HT-29 (cell line): ENCODE results near the gene MCRIP2. TPM values are rescaled to one million over a fixed set of nuclear protein-coding genes. Genes with fewer than 3 reads are reported as not detected.

Experiments used
- DNase-seq: peaks from one replicate; pipeline ENCODE4 v3.0.0-alpha.2; 2015; ENCODE audit warnings: low spot score
- total RNA-seq: library from RNA; depleted of rRNA; stranded (reverse); fragments of >200 nt; shearing (Covaris generic); gene quantifications from 2 replicates; pipeline ENCODE4 v1.2.3, GENCODE V29; 2014

MCRIP2 gene
- total RNA-seq, 1 experiment from 2014 or later, result 198 TPM

DNA sequence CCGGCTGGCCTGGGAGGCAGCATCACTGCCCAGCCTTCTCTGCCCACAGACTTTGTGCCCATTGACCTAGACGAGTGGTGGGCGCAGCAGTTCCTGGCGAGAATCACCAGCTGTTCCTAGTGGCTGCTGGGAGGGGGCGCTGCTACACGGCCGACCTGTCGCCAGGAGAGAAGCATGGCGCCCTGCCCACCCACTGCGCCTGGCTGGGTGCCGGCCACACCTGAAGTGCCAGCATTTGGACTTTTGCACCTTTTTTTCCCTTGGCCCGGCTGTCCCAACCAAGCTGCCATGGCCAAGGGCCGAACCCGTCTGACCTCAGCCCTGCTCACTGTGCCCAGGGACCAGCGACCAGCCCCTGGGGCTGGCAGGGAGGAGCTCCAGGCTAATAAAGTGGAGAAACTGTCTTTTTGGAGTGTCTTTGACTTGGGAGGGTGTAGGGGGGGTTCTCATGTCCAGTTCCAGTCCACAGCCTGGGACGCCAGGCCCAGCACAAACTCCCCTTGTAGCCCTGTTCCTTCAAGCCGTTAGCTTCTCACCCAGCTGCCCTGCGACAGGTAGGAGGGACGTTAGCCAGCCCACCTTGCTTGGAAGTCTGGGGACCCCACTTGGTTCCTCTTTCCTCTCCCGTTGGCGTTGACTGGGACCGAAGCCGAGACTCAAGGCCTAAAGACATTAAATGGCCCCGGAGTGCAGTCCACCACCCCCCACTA lies 6.6 kb downstream of the MCRIP2 start:
- peak; percentile 75 for DNase-seq

DNA sequence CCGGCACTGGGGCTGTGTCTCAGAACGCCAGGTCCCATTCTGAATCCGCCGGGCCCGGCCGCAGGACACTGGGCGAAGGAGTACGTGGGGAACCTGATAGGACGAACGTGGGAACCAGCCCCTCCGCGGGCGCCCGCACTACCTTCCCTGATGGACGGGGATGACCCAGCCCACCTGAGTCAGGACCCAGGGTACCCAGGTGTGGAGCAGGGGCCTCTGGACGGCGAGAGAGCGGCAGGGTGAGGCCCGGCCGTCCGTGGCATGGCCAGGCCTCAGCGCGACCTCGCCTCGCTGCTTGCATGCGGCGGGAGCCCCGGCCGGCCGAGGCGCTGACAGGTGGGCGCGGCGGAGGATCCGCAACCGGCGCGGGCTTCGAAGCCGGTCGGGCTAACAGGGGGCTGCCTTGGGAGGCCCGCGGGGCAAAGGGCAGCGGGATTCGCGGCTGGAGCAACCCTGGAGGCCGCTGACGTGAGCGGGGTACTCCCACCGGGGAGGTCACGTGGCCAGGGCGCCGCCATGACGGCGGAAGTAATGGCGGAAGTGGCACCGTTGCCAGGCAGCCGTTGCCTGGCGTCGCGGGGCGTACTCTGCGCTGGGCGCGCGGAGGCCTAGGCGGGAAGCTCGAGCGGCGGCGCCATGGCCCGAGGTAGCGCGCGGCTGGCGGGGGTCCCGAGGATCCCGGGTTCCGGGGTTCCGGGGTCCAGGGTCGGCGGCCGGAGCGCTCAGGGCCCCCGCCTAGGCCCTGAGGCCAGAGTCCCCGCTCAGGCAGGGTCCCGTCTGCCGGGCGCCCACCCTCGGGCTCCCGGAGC lies 7.4 kb downstream of the MCRIP2 start, which contains the start of gene WDR90:
Gene WDR90 (plus strand): TSS at position 585 of the 809 bp plus-strand sequence. CDS start 52 bp downstream, at position 637.
- DNase-seq, result peak; percentile 91

DNA sequence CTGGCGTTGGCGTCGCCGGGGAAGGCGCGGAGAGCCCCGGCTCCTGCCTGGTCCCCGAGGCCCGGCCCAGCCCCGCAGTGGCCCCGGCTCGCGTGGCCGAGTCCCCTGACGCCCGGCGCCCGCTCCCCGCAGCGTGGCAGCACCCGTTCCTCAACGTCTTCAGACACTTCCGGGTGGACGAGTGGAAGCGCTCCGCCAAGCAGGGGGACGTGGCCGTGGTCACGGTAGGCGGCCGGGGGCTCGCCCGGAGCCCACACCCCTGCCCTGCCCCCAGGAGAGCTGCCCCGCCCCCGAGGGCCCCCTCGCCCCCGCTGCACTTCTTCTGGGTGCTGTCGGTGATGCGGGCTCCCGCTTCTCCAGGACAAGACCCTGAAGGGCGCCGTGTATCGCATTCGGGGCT lies 8.0 kb downstream of the MCRIP2 start:
- DNase-seq, result peak; percentile 36

DNA sequence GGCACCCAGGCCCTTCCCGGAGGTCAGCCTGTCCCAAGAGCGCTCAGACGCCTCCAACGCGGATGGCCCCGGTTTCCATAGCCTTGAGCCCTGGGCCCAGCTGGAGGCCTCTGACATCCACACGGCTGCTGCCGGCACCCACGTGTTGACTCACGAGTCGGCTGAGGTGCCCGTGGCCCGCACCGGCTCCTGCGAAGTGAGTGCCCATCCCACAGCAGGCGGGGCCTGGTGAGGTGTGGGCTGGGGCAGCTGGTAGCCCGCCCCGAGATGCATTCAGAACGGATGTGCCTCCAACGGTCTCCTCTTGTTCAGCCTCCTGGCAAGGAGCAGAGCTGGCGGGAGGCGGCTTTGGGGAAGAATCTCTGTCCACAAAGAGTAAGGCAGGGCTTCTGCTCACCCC lies 10.2 kb downstream of the MCRIP2 start:
- no peak for DNase-seq

DNA sequence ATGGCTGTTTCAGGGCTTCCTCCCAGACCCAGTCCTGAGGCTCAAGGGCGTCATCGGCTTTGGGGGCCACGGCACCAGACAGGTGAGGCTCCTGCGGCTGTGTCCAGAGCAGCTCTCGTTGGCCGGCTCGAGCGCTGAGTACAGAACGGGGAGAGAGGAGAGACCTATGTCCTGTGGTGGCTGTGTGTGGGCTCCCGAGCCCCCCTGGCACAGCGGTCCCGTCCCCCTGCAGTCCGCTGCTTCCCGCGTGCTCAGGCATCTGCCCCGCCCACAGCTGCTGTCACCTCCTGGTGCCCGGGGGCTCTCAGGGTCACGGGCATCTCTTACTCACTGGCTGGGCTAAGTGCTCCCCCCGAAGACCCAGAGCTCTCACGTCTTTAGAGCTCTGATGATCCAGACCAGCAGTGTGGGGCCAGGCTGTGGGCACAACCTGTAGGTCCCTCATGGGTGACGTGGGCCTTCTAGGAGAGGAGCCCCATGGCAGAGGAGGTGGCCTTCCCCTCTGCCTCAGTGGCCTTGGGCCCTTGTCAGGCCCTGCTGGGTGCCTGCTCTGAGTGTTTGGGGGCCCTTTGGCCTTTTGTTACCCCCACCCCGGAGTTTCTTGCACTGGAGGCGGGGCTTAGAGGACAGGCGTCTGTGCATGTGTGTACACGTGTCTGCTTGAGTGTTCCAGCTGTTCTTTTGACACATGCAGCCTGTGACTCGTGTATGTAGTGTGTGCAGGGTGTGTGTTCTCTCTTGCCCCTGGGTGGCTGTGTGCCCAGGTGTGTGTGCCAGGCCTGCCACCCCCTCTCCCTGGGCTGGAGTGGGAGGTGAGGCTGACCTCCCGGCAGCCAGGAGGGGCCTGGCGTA lies 11.1 kb downstream of the MCRIP2 start:
- no peak for DNase-seq

DNA sequence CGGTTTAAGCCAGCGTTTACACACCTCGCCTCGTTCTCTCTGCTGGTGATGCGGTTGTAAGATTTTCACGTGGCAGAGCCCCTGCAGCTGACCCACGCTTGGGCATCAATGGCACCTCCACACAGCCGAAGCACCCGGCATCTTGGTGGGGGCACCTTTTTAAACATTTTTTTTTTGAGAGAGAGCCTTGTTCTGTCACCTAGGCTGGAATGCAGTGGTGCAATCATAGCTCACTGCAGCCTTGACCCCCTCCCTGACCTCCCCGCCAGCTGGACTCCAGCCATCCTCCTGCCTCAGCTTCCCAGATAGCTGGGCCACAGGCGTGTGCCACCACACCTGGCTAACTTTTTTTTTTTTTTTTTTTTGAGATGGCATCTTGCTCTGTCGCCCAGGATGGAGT lies 12.4 kb downstream of the MCRIP2 start:
- no peak for DNase-seq

DNA sequence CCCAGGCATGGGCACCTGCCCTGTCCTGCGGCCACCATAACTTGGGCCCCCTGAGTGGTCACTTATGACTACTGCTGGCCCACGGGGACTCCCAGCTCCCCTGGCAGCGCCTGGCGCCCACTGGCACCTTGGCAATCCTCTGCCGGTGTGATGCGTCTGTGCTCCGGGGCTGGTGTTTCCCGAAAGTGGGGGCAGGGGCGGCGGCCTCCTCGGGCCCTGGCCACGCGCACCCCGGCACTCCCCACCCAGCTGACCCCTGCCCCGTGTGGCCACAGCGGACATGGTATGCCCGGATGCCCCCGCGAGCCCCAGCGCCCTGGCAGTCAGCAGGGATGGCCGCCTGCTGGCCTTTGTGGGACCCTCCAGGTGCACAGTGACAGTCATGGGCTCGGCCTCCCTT lies 15.9 kb downstream of the MCRIP2 start:
- DNase-seq, result no peak

DNA sequence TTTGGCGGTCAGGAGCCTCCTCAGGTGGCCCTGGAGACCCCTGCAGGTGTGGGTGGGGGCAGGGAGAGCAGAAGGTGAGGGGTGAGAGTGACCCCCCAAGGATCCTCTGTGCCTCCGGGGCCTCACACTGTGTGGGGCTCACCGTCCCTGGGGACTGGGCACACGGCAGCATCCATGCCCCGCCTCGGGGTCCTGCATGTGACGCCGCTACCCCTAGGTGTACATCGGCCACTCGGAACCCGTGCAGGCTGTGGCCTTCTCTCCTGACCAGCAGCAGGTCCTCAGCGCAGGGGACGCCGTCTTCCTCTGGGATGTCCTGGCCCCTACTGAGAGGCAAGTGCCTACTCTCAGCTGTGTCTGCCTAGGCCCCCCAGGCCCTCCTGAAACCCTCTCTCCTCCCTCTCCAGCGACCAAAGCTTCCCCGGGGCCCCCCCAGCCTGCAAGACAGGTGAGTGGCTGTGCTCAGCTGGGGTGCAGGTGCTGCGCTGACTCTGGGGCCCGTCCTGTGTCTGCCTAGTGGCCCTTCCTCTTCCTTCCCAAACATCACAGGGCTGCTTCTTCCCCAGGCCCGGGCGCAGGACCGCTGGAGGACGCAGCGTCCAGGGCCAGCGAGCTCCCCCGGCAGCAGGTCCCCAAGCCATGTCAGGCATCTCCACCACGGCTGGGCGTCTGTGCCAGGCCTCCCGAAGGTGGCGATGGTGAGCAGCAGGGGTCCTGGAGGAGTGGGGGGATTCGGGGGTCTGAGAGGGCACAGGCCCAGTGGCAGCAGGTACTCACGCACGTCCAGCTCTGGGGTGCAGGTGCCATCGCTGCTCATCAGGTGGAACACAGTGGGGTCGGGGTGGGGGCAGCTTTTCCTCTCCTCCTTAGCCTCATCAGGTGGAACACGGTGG lies 17.3 kb downstream of the MCRIP2 start:
- no peak for DNase-seq

DNA sequence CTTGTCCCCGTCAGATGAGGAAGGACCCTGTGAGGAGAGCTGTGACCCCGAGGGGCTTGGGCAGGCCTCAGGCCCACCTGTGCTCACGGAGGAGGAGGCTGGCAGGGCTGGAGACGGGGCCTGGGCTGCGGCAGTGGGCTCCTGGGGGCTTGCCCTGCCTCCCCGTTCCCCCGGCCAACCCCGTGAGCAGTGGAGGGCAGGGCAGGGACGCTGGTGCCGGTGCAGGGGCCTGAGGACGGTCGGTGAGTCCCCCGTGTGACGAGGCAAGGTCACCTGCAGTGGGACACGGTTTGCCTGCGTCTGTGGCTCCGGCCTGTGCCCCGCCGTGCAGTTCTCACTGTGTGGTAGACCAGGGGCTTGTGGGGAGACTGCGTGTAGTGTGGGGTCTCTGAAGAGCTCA lies 18.0 kb downstream of the MCRIP2 start:
- no peak for DNase-seq

DNA sequence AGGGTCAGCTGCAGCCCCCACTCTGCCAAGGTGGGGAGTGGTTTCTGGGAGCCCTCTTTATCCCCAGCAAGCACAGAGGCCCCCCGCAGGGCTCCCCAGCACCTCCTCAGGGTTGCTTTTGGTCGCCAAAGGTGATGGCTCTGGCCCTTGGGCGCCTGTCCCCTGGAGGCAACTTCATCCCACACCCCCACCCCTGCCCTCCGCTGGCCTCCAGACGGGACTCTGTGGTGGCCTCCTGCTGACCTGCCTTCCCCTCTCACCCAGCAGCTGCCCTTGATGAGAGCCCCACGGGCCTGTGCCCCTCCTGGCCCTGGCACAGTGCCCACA lies 18.5 kb downstream of the MCRIP2 start:
- DNase-seq, result no peak

DNA sequence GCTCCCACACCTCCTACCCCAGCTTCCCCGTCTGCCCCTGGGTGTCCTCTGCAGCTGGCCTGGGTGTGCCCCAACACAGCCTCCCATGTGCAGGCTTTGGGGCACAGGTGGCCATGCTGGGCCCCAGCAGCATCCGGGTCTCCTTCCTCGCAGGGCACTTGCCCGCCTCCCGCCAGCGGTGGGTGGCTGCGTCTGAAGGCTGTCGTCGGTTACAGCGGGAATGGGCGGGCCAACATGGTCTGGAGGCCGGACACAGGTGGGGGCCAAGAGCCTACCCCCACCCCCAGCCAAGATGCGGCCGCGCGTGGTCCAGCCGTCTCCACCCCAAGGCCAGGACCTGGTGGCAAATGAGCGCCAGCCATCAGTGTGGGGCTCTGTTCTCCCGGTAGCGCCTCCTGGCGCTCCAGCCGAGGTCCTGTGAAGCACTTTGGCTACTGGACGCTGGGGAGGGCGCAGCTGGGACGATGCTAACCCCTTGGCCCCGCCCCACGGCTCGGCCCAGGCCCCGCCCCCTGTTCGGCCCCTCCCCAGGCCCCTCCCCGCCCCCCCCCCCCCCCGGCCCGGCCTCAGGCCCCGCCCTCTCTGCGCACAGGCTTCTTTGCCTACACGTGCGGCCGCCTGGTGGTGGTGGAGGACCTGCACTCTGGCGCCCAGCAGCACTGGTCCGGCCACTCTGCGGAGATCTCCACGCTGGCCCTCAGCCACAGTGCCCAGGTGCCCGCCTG lies 19.0 kb downstream of the MCRIP2 start:
- peak; percentile 91 for DNase-seq

DNA sequence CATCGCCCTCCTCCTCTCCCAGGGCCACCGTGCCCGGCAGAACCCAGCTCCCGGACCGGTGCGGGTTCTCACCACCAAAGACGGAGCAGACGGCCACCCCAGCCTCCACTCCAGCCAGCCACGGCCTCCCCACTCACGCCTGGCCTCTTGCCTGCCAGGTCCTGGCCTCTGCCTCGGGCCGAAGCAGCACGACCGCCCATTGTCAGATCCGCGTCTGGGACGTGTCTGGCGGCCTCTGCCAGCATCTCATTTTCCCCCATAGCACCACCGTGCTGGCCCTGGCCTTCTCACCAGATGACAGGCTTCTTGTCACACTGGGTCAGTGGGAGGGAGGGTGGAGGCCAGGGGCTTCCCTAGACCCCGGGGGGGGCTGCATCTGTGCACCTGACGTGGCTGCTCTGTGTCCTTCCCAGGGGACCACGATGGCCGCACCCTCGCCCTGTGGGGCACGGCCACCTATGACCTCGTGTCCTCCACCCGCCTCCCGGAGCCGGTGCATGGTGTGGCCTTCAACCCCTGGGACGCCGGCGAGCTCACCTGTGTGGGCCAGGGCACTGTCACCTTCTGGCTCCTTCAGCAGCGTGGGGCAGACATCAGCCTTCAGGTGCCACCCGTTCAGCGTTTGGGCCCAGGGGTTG lies 19.7 kb downstream of the MCRIP2 start:
- no peak for DNase-seq

DNA sequence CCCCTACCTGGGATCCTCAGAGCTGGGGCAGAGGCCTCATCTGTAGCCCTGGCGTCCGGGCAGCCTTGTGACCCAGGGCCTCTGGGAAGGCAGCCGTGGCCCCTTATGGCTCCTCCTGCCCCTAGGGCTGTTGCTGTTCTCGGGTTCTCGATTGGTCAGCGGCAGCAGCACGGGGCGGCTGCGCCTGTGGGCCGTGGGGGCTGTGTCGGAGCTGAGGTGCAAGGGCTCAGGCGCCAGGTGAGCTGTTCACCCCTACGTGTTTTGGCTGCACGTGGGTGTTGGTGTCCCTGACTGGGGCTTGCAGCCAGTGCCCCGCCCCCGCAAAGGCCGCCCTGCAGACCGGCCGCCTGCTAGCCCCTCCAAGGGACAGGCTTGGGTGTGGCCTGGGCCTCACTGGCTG lies 20.5 kb downstream of the MCRIP2 start:
- DNase-seq, result no peak

DNA sequence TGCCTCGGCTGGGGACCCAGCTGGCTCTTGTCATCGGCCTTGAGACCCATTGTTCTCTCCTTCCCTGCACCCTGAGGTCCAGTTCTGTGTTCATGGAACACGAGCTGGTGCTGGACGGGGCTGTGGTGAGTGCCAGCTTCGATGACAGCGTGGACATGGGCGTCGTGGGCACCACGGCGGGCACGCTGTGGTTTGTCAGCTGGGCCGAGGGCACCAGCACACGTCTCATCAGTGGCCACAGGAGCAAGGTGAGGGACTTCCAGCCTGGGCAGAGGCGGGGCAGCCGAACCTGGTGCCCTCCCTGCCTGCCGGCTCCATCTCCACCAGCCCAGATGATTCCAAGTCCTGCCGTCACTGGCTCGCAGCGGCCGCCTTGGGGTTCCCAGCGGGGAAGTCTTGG lies 21.0 kb downstream of the MCRIP2 start:
- no peak for DNase-seq

DNA sequence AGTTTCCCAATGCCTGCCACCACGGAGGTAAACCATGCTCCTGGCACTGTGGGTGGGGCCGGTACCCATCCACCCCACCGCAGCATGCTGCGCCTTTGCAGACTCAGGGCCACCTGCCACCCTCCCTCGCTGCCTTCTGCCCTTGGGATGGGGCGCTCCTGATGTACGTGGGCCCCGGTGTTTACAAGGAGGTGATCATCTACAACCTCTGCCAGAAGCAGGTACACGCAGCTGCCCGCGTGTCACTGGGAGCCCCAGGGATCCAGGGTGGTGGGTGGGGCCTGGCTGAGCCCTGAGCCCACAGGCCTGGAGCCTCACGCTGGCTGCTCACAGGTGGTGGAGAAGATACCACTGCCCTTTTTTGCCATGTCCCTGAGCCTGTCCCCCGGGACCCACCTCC lies 24.9 kb downstream of the MCRIP2 start:
- no peak for DNase-seq

DNA sequence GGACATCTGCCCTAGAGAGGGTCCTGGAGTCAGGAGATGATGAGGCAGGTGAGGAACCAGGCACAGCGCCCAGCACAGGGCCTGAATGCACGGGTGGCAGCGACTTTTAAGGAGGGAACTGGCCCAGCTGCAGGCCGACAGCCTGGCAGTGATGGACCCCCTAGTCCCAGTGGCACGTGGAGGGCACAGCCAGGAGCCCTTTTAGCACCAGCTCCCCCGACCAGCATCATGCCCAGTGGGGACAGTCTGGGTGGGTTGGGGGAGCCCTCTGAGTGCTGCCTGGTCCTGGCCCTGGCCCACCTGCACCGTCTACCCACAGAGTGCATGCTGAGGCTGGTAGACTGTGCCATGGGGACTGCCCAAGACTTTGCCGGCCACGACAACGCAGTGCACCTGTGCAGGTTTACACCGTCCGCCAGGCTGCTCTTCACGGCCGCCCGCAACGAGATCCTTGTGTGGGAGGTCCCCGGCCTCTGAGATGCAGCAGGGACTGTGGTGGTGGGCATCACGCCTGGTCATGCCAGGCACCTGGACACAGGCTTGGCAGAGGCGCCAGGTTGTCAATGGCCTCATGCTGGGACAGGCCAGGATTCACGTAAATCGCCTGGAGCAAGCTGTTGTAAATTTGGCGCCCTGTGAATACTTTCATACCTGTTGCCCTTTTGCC lies 25.6 kb downstream of the MCRIP2 start:
- no peak for DNase-seq

DNA sequence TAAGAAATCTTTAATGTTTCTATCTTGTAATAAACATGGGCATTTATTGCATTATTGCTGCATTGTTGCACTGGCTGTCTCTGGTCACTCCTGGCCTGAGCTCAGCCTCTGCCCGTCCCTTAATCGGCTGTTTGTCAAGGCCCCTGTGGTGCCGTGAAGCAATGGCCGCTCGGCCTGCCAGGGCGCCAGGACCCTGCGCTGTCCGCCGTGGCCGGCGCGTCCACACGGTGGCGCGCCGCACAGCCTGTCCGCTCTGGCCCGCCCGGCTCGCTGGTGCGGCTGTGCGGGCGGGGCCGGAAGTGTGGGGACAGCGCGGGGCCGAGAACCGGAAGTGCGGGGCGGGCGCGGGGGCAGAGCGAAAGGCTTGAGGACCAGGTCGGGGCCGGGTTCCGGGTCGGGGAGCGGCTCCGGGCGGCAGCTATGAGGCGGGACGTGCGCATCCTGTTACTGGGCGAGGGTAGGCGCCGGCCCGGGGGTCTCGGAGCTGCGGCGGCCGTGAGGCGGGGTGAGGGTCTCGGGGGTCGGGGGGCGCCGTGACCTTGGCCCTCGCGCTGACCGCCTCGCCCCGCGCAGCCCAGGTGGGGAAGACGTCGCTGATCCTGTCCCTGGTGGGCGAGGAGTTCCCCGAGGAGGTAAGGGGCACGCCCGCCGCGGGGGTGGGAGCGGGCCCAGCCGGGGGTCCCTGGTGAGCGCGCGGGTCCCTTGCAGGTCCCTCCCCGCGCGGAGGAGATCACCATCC lies 26.3 kb downstream of the MCRIP2 start, which contains the start of gene RHOT2:
Gene RHOT2 (plus strand): TSS at position 353 of the 739 bp plus-strand sequence. CDS start 68 bp downstream, at position 421.
- DNase-seq, result peak; percentile 95

DNA sequence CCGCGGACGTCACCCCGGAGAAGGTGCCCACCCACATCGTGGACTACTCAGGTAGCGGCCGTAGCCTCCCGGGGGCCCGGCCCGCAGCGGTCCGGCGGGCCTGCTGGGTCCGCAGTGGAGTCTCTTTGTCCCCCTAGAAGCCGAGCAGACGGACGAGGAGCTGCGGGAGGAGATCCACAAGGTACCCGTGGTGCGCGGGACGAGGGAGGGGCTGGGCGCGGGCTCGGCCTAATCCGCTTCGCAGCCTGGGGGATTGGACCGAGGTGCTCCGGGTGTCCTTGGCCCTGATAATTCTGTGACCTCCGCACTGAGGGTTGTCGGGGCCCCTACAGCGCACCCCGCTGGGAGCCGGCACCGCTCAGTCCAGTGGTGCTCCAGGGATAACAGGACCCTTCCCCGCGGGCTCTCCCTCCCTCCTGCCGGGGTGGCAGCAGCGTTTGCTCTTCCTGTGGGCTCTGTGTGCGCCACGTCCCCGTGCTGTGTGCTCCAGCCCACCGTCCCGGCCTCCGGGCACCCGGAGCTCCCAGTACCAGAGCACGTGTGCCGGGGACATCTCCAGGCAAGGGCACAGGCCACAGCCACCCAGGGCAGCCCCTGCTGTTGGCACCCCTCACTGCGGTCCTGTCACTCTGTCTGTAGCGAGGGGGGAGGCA lies 27.0 kb downstream of the MCRIP2 start:
- DNase-seq, result peak; percentile 9
